Measurements from ENCODE around the gene GRM4. TPM values are rescaled to one million over a fixed set of nuclear protein-coding genes. Genes with fewer than 3 reads are reported as not detected.
A peak's percentile ranks its signal among the peaks of the same experiment; 100 is the strongest.
"Not testable (repeated sequence)": the region's sequence is repeated elsewhere in the genome, so short reads cannot be mapped to it uniquely, and the experiment has no call there.

GRM4 gene
- total RNA-seq (2014; rRNA removed; shearing (Covaris generic); ENCODE audit: low replicate concordance) = not detected in 2 replicates

DNA sequence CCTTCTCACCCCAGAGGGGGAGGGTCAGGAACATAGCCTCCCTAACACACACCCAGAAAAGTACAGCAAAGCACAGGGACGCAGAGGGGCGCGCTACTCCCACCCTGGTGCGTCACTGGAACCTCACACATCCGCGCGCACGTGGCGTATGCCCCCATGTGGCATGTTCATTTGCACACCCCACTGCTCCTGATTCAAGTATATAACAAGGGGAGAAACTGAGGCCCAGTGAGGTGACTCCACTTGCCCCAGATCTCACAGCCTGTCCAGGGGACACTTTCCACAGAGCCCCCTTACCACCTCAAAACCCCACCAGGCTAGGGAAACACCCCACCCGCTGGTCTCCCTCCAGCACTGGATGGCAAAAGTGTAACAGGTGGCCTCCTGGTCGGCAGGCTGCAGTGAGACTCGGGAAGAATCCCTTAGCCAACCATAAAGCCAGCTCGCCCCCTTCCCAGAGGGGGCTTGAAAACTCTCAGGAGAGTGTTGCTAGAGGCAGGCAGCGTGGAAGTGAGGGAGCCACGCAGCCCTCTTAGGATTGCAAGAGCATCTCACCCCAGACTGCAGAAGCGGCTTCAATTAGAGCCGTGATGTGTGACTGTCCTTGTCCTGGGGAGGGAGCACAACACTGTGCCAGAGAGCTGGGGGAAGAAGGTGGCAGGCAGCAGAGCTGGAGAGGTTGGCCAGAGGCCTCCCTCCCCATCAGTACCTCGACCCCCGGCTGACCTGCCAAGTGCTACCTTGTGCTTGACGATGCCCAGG lies at the start of gene GRM4:
Gene GRM4, minus strand, starts transcription at position 67 of the 762 bp plus-strand sequence. CDS start 12,591 bp downstream, outside the sequence.
- no peaks in the 10 kb centered on the region for H3K9me3 ChIP-seq
- peak within 1 kb of the TSS; percentile 26; the same call in 1 of the 2 replicates for H3K4me3 ChIP-seq
- no peak for DNase-seq
- H3K36me3 ChIP-seq = no peaks in the 10 kb centered on the region
- H3K27me3 ChIP-seq = peaks cover 13% of the 10 kb centered on the region

DNA sequence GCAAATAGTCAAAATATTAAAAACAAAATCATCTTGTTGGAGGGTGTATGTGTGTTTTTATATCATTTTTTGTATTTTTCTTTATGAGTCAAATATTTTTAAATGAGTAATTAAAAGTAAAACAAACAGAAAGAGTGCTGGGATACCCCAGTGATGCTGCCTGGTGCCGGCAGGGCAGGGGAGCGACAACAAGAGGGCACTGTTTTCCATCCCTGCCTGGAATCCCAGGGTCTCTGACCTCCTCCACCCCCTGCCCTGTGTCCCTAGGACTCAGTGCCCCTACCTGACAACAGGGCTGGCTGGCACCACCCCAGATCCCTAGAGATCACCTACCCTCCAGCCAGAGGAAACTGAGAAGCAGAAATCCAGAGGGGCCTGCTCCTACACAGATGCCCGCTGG lies 48.9 kb upstream of the GRM4 start:
- H3K27me3 ChIP-seq = no peaks in the 10 kb centered on the region
- no peak for DNase-seq
- H3K4me3 ChIP-seq = no peak overlapping the region
- no peaks in the 10 kb centered on the region for H3K9me3 ChIP-seq
- H3K36me3 ChIP-seq = no peaks in the 10 kb centered on the region

DNA sequence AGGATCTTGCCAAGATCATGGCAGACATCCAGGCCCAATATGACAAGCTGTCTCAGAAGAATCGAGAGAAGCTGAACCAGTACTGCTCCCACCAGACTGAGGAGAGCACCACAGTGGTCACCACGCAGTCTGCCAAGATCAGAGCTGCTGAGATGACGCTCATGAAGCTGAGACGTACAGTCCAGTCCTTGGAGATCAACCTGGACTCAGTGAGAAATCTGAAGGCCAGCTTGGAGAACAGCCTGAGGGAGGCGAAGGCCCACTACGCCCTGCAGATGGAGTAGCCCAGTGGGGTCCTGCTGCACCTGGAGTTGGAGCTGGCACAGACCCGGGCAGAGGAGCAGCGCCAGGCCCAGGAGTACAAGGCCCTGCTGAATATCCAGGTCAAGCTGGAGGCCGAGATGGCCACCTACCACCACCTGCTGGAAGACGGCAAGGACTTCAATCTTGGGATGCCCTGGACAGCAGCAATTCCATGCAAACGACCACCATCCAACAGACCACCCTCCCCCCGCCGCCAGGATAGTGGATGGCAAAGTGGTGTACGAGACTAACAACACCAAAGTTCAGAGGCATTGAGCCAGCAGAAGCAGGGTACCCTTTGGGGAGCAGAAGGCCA lies 44.7 kb upstream of the GRM4 start:
- H3K9me3 ChIP-seq = no peaks in the 10 kb centered on the region
- H3K4me3 ChIP-seq = no peak overlapping the region
- no peaks in the 10 kb centered on the region for H3K27me3 ChIP-seq
- no peaks in the 10 kb centered on the region for H3K36me3 ChIP-seq
- no peak for DNase-seq

DNA sequence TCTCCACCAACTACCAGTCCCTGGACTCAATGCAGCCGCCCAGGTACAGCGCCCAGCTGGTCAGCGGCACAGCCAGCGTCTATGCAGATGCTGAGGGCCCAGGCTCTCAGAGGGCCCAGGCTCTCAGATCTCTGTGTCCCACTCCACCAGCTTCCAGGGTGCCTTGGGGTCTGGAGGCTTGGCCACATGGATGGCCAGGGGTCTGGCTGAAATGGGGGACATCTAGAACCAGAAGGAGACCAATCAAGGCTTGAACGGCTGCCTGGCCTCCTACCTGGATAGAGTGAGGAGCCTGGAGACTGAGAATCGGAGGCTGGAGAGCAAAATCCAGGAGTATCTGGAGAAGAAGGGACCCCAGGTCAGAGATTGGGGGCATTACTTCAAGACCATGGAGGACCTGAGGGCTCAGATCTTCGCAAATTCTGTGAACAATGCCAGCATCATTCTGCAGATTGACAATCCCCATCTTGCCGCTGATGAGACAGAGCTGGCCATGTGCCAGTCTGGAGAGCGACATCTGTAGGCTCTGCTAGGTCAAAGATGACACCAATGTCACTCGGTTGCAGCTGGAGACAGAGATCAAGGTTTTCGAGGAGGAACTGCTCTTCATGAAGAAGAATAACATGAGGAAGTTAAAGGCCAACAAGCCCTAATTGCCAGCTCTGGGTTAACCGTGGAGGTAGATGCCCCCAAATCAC lies 44.1 kb upstream of the GRM4 start:
- no peaks in the 10 kb centered on the region for H3K27me3 ChIP-seq

DNA sequence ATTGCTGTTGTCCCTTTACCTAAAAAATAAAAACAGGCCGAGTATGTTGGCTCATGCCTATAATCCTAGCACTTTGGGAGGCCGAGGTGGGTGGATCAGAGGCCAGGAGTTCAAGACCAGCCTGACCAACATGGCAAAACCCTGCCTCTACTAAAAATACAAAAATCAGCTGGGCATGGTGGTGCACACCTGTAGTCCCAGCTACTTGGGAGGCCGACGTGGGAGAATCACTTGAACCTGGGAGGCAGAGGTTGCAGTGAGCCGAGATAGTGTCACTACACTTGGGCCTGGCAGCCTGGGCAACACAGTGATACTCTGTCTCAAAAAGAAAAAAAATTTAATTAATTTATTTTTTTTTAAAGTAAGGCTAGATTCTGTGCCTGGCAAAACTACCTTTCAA lies 38.8 kb upstream of the GRM4 start:
- H3K9me3 ChIP-seq, H3K4me3 ChIP-seq, H3K36me3 ChIP-seq, DNase-seq, H3K27me3 ChIP-seq: not testable (repeated sequence)

More for the DNA sequence above, 44.1 kb upstream of the GRM4 start:
- Histone ChIP-seq H3K4me3 (no peak overlapping the region), H3K36me3 (no peaks in the 10 kb centered on the region), H3K9me3 (no peaks in the 10 kb centered on the region)
- no peak for DNase-seq

DNA sequence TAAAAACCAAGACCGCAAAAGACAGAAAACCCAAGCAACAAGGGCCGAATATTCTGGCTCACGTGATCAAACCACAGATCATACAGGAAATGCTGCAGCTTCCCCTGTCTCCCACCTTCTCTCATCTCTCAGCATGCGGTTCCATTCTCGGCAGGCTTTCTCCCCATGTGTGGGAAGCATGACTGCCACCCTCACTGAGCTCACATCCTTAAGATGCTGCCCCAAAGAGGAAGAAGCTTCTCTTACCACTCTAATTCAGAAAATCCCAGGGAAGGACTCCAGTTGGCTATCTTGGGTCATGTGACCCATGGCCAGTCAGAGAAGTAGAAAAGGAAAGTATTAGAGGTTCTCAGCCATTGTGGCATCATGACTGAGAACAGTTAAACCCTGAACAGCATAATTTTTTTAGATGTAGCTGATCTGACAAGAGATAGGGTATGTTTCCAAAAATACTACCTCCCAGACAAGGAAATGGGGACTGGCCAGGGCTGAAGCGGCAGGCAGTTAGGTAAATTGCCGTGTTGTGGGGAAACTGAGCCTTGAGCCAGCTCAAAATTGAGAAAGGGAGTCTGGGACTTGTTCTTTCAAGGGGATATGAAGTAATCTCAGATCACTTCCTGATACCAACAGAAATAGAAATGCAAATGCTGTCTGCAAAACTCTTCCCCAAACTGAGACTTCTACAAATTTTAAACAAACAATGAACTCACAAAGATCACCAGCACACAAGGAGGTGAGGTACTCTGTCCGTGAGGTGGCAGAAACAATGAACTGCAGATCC lies 37.1 kb upstream of the GRM4 start:
- H3K27me3 ChIP-seq = no peaks in the 10 kb centered on the region
- H3K36me3 ChIP-seq = no peaks in the 10 kb centered on the region
- H3K9me3 ChIP-seq = no peaks in the 10 kb centered on the region
- no peak for DNase-seq
- H3K4me3 ChIP-seq = no peak overlapping the region

DNA sequence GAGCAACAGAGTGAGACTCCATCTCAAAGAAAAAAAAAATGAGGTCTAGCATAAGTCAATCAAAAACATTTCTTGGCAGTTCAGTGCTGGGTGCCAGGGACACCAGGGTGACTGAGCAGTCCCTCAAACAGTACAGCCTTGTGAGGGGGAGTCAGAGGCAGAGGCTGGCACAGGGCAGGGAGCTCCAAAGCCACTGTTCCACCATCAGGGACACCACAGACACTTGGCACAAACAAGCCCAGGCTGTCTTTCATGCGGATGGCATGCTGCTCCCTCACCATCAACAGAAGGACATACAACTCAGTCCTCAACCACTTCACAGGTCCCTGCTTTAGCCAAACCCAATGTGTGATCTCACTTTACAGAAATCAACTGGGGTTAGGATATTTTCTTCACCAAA lies 36.0 kb upstream of the GRM4 start:
- Histone ChIP-seq H3K27me3 (no peaks in the 10 kb centered on the region), H3K4me3 (no peak overlapping the region), H3K9me3 (no peaks in the 10 kb centered on the region), H3K36me3 (no peaks in the 10 kb centered on the region)
- no peak for DNase-seq

DNA sequence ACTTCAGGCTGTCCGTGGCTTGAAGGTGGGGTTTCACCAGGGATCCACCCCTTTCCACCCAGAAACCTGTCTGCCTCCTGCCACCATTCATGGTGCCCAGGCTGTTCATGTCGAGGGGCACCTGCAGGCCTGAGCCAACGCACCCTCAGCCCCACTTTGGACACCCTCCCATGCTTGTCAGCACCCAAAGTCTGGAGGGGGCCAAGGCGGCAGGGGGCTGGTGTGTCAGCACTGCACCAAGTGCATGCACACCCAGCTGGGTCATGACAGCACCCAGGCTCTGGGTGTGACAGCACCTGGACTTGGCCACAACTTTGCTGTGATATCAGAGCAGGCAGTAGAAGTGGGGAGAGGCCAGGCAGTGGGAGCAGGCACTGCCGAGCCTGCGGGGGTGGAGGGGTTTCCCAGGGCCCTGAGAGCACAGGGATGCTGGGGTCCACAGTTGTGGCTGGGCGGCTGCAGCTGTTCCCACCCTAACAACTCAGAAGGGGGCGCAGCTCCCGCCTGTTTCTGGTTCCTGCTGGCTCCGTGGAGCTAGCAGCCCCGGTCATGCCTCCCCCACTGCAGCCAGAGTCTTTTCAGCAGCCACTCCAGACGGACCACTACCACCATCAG lies 33.3 kb upstream of the GRM4 start:
- H3K9me3 ChIP-seq = no peaks in the 10 kb centered on the region
- H3K27me3 ChIP-seq = no peaks in the 10 kb centered on the region
- H3K36me3 ChIP-seq = no peaks in the 10 kb centered on the region
- no peak for DNase-seq
- no peak overlapping the region for H3K4me3 ChIP-seq

DNA sequence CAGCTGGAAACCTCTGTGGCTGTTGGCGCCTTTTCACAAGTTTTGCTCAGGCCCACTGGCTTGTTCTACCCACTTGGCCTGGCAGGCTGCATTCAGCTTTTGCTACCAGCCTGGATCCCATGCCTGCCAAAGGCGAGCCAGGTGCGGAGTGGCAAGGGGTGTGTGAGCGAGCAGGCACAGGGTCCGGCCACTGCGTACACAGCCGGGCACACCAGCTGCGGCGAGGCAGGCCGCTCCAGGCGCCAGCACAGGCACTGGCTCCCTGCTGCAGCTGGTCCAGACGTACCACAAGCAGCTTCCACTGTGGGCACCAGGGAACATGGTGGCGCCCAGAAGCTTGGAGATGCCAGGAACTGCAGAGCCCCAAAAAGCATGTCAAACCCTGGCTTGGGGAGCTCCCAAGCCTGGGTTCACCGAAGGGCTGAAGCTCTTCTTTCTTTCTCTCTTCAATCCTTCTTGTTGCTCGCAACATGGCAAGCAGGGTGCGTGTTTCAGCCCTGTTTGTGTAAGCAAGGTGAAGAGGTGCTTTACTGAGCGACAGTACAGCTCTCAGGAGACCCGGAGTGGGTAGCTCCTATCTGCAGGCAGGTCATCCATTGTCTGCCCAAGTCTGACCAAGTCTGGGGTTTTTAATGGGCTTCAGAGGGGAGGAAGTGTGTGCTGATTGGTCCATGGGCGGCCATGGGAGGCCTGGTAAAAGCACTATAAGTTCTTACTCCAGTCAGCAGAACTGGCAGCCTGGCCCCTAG lies 32.6 kb upstream of the GRM4 start:
- H3K4me3 ChIP-seq = no peak overlapping the region
- H3K27me3 ChIP-seq = no peaks in the 10 kb centered on the region
- no peak for DNase-seq
- H3K9me3 ChIP-seq = no peaks in the 10 kb centered on the region
- H3K36me3 ChIP-seq = no peaks in the 10 kb centered on the region

DNA sequence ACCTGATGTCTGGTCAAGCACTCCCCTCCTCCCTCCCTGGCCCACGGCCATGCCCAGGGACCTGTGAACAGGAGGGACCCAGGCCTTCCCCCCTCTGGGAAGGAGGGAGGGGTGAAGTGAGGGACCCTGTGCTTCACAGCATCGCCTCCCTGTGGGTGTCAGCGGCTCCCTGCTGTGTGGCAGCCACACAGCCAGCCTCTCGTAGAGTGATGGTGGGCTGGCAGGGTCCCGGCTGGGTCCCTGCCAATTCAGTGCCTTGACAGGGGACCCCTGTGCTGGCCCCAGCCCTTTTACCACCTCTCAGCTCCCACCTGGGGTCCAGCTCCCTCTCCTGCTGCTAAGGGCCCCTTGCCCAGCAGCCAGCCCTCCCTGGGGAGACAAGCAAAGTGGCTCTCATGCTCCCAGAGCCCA lies 31.3 kb upstream of the GRM4 start:
- no peaks in the 10 kb centered on the region for H3K27me3 ChIP-seq
- no peak overlapping the region for H3K4me3 ChIP-seq
- H3K36me3 ChIP-seq = no peaks in the 10 kb centered on the region
- no peaks in the 10 kb centered on the region for H3K9me3 ChIP-seq
- DNase-seq = no peak

DNA sequence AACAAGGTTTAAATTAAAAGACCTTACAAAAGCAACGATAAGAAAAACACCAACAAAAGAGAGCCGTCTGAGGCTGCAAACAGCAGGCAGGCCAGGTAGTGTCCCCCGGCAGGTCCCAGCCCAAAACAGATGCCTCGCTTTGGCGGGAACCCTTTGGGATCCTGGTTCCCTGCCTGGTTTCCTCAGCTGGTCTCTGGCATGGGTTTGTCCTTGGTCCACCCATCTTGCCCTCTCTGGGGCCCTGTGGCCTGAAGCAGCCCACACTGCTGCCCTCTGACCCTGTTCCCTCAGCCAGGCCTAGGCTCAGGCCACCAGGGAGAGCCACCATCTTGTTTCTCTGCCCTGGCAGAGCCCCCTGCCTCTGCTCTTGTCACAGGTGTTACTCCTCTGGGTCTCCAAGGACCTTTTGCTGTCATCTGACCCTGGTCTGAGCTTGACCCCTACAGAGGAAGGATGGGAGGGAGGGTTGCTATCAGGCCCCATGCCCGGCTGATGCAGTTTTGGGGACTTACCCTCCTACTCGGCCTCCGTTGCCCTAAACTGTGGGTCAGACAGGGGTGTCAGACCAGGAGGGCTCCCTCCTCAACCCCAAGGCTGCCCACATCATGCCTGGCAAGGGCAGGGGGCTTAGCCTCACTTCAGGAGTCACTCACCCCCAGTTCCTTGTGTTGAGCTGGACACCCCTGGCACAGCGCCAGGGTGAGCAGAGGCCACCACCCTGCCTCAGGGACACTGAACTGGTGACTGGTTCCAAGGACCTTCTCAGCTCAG lies 30.6 kb upstream of the GRM4 start:
- H3K36me3 ChIP-seq = no peaks in the 10 kb centered on the region
- DNase-seq = no peak
- no peak overlapping the region for H3K4me3 ChIP-seq
- no peaks in the 10 kb centered on the region for H3K9me3 ChIP-seq
- H3K27me3 ChIP-seq = no peaks in the 10 kb centered on the region

DNA sequence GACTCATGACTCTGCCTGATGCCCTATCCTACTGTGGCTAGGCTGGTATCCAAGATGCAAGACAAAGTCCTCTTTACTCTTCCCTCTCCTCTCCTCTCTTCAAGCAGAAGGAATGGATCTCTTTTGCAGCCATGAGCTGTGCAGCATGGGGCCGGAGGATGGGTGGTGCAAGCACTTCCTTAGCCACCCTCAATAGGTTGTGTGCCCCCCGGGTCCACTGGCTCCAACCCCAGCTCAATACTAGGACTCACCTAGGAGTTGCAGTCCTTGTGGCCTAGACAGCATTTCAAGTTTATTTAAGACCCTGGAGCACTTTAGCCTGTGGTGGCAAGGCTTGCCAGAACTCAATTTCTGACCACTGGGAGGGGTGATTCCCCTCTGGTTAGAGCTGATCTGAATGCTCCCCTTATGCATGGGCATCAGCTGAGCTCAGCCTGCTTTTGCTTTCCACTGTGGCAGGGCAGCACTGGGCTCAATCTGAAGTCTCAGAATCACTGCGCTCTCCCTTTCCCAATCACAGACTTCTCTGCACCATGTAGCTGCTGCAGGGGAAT lies 29.0 kb upstream of the GRM4 start:
- H3K27me3 ChIP-seq = no peaks in the 10 kb centered on the region
- no peak overlapping the region for H3K4me3 ChIP-seq
- no peak for DNase-seq
- no peaks in the 10 kb centered on the region for H3K36me3 ChIP-seq
- H3K9me3 ChIP-seq = no peaks in the 10 kb centered on the region

DNA sequence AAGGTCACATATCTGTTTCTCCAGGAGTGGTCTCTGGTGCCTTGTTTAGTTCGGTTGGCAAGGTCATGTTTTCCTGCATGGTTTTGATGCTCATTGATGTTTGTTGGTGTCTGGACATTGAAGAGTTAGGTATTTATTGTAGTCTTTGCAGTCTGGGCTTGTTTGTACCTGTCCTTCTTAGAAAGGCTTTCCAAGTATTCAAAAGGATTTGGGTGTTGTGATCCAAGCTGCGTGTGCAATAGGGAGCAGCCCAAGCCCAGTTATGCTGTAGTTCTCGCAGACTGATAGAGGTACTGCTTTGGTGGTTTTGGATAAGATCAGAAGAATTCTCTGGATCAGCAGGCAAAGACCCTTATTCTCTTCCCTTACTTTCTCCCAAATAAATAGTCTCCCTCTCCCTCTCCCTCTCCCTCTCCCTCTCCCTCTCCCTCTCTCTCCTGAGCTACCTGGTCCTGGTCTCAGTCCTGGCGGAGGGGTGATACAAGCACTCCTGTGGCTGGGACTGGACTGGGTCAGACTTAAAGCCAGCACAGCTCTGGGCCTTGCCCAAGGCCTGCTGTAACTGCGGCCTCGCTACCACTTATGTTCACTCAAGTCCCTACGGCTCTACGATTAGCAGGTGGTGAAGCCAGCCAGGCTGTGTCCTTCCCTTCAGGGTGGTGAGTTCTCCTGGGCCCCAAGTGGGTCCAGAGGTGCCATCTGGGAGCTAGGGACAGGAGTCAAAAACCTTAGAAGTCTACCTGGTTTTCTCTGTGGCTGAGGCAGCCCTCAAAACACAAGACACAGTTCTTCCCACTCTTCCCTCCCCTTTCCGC lies 27.3 kb upstream of the GRM4 start:
- no peak for DNase-seq
- Histone ChIP-seq H3K4me3 (no peak overlapping the region), H3K27me3 (no peaks in the 10 kb centered on the region), H3K36me3 (no peaks in the 10 kb centered on the region), H3K9me3 (no peaks in the 10 kb centered on the region)

DNA sequence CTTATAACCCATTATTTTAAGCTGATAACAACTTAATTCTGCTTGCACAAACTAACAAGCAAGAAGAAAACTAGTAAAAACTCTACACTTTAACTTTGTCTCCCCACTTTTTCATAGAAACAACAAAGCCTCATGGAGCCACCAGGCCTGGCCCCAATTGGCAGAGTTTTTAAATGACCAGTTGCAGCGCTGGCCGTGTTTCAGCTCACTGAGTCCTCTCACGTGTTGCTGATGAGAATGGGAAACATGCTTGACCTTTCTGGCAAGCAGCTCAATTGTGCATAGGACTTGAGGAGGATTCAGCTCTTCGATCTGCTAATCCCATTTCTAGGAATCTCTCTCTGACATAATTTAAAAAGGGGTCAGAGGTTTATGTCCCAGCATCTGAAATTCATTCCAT lies 24.5 kb upstream of the GRM4 start:
- no peaks in the 10 kb centered on the region for H3K9me3 ChIP-seq
- no peaks in the 10 kb centered on the region for H3K27me3 ChIP-seq
- no peak overlapping the region for H3K4me3 ChIP-seq
- H3K36me3 ChIP-seq = no peaks in the 10 kb centered on the region
- DNase-seq = no peak

Data from MG63 (cell line).